Breast epithelium (tissue), 3 donors: Measurements from ENCODE around the gene KDM4C.

Experiments
- POLR2AphosphoS5 ChIP-seq, 3 donors: sonication (generic); formaldehyde crosslinking; IDR thresholded peaks; one replicate each; pipeline ENCODE4 v1.6.1; 2017; ENCODE audit warnings: antibody characterized with exemption in 3 of 3
- TF ChIP-seq, protein P1 (sequence below), 3 donors: fragments of 450-650 bp; IDR thresholded peaks; one replicate each; pipeline ENCODE4 v1.5.1; 2016 to 2017; ENCODE audit warnings: antibody characterized with exemption in 3 of 3, mild to moderate bottlenecking in 3 of 3, moderate library complexity in 3 of 3

DNA sequence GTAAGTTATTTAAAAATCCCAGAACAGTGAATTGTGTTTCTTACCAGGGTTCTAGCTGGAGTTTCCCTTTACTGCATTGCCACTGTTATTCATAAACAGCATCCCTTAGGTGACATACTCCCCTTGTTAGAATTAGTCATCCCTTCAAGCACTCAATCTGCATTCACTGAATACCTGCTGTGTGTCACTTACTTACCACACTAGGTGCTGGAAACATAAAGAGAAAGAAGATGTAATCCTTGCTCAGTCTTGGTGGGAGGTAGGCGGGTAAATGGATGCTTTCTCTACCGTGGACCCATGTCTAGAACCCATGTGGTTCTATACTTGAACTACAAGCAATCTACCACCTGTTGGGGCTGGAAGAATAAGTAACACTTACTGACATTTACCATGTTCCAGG, 371.6 kb downstream of the KDM4C start:
- TF ChIP-seq, protein P1, sequence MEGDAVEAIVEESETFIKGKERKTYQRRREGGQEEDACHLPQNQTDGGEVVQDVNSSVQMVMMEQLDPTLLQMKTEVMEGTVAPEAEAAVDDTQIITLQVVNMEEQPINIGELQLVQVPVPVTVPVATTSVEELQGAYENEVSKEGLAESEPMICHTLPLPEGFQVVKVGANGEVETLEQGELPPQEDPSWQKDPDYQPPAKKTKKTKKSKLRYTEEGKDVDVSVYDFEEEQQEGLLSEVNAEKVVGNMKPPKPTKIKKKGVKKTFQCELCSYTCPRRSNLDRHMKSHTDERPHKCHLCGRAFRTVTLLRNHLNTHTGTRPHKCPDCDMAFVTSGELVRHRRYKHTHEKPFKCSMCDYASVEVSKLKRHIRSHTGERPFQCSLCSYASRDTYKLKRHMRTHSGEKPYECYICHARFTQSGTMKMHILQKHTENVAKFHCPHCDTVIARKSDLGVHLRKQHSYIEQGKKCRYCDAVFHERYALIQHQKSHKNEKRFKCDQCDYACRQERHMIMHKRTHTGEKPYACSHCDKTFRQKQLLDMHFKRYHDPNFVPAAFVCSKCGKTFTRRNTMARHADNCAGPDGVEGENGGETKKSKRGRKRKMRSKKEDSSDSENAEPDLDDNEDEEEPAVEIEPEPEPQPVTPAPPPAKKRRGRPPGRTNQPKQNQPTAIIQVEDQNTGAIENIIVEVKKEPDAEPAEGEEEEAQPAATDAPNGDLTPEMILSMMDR (IDR thresholded peaks at IDR 0.05) = no peak
- no peak for TF ChIP-seq POLR2AphosphoS5 (IDR thresholded peaks at IDR 0.05)
